Activated CD4-positive, alpha-beta T cell treated with anti-CD3 and anti-CD28 coated beads for 48 hours (primary cell): ENCODE measurements around the gene CHL1.

Experiments used
- DNase-seq: peaks from one replicate; pipeline ENCODE4 v3.0.0-alpha.2; 2020

Gene CHL1

GRCh38 chr3:217099-217813 lies 20.7 kb downstream of the CHL1 start:
- no peak for DNase-seq

- DNase-seq = no peak
Observed at GRCh38 chr3:217948-218347, 21.4 kb downstream of the CHL1 start.

GRCh38 chr3:228442-229182 lies 32.0 kb downstream of the CHL1 start:
- DNase-seq = no peak

GRCh38 chr3:229183-229661 lies 32.7 kb downstream of the CHL1 start:
- DNase-seq = no peak

GRCh38 chr3:236881-237280 lies 40.3 kb downstream of the CHL1 start:
- DNase-seq = no peak

GRCh38 chr3:242602-243355 lies 46.2 kb downstream of the CHL1 start:
- DNase-seq = no peak

GRCh38 chr3:243356-243725 lies 46.8 kb downstream of the CHL1 start:
- DNase-seq = no peak

- DNase-seq = no peak
Observed at GRCh38 chr3:244041-244440, 47.5 kb downstream of the CHL1 start.

- no peak for DNase-seq
Observed at GRCh38 chr3:247916-248315, 51.4 kb downstream of the CHL1 start.

- no peak for DNase-seq
Observed at GRCh38 chr3:248864-249520, 52.4 kb downstream of the CHL1 start.

GRCh38 chr3:249587-250262 lies 53.2 kb downstream of the CHL1 start:
- DNase-seq = no peak

GRCh38 chr3:256501-256900 lies 59.9 kb downstream of the CHL1 start:
- DNase-seq = no peak

GRCh38 chr3:257826-258225 lies 61.3 kb downstream of the CHL1 start:
- no peak for DNase-seq

GRCh38 chr3:260898-261297 lies 64.3 kb downstream of the CHL1 start:
- DNase-seq = no peak

GRCh38 chr3:263393-263792 lies 66.8 kb downstream of the CHL1 start:
- DNase-seq = no peak

- DNase-seq = no peak
Observed at GRCh38 chr3:264394-265156, 68.0 kb downstream of the CHL1 start.

- no peak for DNase-seq
Observed at GRCh38 chr3:267101-267500, 70.5 kb downstream of the CHL1 start.

- no peak for DNase-seq
Observed at GRCh38 chr3:270688-271087, 74.1 kb downstream of the CHL1 start.

GRCh38 chr3:274927-275326 lies 78.4 kb downstream of the CHL1 start:
- no peak for DNase-seq

- no peak for DNase-seq
Observed at GRCh38 chr3:277873-278272, 81.3 kb downstream of the CHL1 start.

GRCh38 chr3:278300-279064 lies 81.9 kb downstream of the CHL1 start:
- no peak for DNase-seq
